GM21717 (cell line): ENCODE measurements around the gene KLHL29.

ENCODE experiments used
- ATAC-seq: cut with Tn5 transposase; IDR thresholded peaks from one replicate; pipeline ENCODE4 v1.9.1; 2021; ENCODE audit warnings: mild to moderate bottlenecking, moderate library complexity; ENCODE audit not compliant: unreplicated experiment

KLHL29 gene

GRCh38 chr2:23687214-23687613 lies 302.2 kb downstream of the KLHL29 start:
- no peak for ATAC-seq

DNA sequence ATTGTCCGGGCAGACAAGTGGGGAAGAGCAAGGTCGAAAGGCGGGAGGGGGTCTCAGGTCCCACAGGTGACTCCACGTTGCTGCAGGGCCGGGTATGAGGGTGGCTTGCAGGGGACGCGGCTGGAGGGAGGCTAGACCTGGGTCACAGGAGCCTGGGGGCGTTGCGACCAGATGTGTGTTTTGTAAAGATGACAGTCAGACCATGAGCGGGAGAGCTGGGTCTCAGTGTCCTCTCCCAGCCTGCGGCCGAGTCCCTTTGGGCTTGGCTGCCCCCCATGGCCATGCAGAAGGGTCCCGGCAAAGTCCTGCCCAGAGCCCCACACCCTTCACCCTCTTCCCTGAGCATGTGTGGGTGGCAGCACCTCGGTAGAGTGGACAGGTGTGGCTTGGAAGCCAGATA lies 302.7 kb downstream of the KLHL29 start:
- ATAC-seq = no peak

GRCh38 chr2:23688486-23689130 lies 303.6 kb downstream of the KLHL29 start:
- no peak for ATAC-seq

GRCh38 chr2:23689131-23689700 lies 304.2 kb downstream of the KLHL29 start:
- ATAC-seq = no peak

- ATAC-seq = no peak
Observed at GRCh38 chr2:23689891-23690290, 304.9 kb downstream of the KLHL29 start.

DNA sequence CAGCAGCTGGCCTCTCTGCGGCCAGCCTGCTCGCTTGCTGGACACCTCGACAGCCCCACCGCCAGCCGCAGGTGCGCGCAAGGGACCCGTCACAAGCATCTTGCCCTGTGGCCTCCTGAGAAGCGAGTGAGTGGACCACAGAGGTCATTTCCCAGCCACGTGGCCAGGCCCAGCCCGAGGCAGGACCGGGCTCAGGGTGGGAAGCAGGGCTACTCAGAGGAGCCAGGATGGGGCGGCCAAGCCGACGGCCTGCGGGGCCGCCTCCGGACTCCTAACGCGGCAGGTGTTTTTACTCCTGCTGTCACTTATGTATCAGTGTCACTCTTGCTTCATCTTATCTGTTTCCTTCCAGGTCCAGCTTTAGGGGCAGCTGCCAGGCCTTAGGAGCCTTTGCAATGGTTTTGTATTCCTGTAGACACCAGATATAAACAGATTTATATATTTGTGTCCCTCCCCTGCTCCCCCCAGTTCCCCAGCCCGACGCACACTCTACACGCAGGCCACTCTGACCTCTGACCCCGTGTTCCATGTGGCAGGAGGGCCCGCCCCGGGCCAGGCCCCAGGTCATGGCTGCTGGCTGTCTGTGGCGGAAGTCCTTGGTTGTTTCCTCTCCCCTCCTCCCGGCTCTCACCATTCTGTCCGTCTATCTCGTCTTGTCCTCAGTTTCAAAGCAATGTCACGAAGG lies 305.6 kb downstream of the KLHL29 start:
- ATAC-seq = no peak

DNA sequence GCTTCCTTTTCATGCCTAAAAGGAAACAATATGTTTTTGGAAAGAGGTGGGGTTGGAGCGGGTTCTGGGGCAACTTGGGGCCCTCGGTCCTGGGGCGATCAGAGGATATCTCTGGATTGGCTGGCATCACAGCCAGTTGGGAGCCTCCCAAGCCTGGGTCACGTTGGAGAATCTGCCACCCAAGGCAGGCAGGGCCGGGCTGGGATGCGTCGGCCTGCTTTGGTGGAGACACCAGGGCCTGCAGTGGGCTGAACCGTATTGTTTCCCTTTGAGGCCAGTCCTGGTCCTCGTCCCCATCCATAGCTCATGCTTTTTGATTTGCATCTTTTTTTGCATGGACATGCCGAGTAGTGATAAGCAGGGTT lies 306.1 kb downstream of the KLHL29 start:
- ATAC-seq = no peak

- ATAC-seq = no peak
Observed at GRCh38 chr2:23691565-23691964, 306.6 kb downstream of the KLHL29 start.

- ATAC-seq = no peak
Observed at GRCh38 chr2:23692263-23692662, 307.3 kb downstream of the KLHL29 start.

- no peak for ATAC-seq
Observed at GRCh38 chr2:23692851-23693605, 308.0 kb downstream of the KLHL29 start.

- ATAC-seq = no peak
Observed at GRCh38 chr2:23693606-23693951, 308.6 kb downstream of the KLHL29 start.

GRCh38 chr2:23694058-23695045 lies 309.4 kb downstream of the KLHL29 start:
- ATAC-seq = no peak

GRCh38 chr2:23695214-23695889 lies 310.4 kb downstream of the KLHL29 start:
- ATAC-seq = no peak

GRCh38 chr2:23695890-23696751 lies 311.1 kb downstream of the KLHL29 start:
- no peak for ATAC-seq

- no peak for ATAC-seq
Observed at GRCh38 chr2:23696752-23697045, 311.7 kb downstream of the KLHL29 start.

DNA sequence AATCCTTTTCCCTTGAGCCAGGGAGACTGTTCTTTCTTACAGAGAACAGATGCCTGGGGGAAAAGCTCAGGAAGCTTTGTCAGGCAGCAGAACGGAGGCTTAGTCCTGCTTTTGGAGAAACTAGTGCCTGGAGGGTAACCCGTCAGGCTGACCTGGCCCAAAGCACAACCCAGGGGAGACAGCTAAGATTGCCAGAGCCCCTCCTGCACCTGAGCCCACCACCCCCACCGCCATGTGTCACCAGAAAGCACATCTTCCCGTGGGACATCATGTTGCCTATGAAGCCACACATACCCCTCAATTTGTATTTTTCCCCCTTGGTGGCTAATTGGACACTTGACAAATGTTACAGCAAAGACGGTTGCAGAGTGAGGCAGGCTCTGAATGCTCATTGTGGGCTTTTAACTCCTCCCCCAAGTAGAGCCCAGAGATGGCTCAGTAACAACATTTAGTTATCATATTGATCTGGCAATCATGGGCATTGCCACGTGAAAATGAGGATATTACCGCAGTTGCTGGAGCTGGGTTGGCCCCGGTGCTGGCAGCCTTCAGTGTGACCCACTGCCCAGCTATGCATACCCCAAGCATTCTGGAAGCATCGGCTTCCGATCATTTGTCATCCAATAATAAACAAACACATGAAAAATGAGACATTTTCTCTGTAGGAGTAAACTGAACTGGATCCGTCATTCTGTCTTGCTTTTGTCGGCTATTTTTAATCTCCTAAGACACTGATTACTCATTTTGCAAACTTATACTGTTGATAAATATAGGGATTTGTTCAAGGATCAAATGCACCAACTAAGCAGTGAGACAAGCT lies 312.5 kb downstream of the KLHL29 start:
- ATAC-seq = no peak

GRCh38 chr2:23698116-23698693 lies 313.2 kb downstream of the KLHL29 start:
- no peak for ATAC-seq
